HG03060 (cell line): Measurements from ENCODE around the gene HDGFL1.

ENCODE experiments used
- ATAC-seq: cut with Tn5 transposase; IDR thresholded peaks from one replicate; pipeline ENCODE4 v1.9.1; 2021; ENCODE audit warnings: low read depth, moderate number of reproducible peaks; ENCODE audit not compliant: unreplicated experiment

Gene HDGFL1

DNA sequence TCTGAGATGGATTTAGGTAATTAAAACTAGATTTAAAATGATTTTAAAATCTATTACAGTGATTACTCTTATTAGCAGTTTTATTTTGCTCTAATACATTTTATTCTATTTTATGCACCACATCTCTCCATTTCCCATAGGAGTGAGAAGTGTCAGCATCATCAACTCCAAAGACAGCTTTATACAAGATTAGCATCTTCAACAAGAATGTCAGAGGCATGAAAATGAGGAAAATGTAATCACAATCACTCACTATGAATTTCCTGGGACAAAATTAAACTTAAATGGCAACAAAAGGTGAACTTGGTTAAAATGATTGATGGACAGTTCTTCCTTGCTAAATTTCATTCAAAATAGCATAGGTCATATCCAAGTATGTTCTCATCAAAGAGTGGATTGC lies 19.8 kb downstream of the HDGFL1 start:
- ATAC-seq = no peak

DNA sequence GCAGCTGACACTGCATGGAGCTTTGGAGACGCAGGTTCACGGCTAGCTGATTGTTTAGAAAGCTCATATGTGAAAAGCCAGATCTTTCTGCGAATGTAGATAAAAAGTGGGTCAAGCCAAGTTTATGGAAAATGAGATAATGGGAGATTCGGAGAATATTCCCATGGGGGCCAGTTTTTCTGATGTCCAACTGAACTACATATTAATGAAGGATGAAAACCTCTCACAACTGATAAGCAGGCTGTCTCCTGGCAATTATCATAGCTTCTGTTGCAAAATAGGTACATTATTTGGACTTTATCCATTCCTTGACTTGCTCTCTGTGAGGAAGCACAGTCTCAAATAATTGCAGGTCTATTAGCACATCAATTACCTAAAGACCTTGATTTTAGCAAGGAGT lies 21.1 kb downstream of the HDGFL1 start:
- ATAC-seq = no peak

DNA sequence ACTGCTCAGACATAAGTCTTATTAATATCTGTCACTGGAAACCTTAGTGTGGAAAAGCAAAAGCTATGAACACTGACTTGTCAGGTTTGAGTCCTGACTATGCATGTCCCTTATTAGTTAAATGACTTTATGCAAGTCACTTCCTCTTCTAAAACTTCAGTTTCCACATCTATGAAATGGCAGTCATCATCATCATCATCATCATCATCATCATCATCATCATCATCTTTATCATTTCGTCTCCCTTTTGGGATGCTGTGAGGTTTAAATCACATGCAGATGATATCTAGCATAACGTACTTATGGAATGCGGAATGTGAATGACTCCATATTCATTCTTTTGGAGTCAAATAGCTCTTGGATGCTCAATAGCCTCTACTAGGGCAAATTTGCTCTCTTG lies 24.5 kb downstream of the HDGFL1 start:
- ATAC-seq = no peak

DNA sequence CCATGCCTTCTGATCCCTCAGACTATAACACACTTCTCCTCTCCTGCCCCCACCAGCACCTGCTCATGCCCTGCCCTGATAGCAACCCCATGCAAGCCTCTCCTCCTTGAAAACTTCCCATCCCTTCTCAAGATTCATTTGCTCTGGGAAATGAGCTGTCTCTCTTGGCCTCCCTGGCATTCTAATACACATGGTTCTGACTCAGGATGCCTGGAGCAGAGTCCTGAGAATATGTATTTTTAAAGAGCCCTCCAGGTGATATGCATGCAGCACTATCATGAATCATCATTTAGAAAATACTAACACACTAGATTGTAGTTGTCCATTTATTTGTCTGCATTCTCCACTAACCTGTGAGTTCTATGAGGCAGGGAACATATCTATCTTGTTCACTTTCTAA lies 26.6 kb downstream of the HDGFL1 start:
- no peak for ATAC-seq

DNA sequence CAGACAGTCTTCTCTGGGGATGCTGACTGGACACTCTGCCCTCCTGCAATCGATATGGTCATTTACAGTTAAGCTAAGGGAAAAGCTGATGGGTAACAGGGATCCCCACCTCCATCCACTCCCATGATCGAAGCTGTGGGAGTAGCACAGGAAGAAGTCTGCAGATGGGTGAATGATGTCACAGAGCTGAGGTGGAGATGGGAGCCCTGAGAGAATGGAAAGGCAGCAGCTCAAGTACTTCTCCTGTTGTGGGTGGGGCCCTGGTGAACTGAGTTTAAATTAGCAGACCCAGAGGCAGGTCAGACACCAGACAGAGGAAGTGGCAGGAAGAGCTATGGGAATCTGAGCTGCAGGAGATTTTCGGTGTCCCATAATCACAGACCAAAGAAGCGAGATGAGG lies 29.0 kb downstream of the HDGFL1 start:
- ATAC-seq = no peak

DNA sequence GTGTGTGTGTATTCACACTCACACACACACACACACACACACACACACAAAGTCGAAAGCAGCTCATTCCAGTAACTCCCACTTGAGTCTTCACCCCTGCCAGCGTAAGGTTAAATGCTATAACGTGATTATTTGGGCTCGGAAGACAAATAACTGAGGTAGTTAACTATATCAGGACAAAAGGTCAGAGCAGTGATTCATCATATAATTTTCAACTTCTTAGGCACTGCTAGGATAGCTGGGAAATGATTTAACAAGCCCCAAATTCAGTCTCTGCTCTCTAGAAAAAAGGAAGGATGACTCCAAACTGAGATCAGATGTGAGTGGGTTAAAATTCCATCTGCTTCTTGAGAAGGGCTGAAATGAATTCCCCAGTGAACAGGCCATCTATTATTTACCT lies 30.7 kb downstream of the HDGFL1 start:
- ATAC-seq = no peak

DNA sequence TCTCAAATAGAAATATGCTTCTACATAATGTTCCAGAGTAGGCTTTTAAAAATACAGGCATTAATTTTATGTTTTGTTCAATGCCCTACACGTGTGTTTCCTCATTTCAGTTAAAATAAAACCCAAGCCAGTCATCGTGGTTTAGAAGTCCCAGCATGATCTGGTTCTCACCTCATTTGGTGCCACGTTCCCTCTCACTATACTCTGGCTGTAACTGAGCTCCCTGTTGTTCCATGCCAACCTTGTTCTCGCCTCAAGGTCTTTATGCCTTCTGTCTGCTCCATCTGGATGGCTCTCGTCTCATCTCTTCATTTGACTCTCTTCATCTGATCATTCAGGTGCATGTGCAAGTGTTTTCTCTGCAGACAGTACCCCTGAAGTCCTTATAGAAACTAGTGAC lies 32.6 kb downstream of the HDGFL1 start:
- no peak for ATAC-seq

DNA sequence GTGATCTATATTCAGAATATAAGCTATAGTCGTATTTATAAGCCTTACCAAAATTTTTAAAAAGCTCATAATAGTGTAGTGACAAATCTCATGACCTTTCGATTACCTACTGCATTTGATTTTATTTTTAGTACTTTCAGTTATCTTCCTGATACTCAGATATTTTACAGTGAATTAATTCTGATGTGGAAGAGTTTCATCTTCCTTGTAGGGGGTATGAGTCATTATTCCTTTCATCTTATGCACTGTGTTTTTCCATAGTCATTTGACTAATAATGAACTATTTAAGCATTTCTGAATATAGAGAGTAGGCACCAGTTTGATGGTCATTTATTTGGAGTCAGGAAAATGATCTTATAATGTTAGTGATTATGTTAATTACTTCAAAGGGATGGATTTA lies 36.4 kb downstream of the HDGFL1 start:
- no peak for ATAC-seq

DNA sequence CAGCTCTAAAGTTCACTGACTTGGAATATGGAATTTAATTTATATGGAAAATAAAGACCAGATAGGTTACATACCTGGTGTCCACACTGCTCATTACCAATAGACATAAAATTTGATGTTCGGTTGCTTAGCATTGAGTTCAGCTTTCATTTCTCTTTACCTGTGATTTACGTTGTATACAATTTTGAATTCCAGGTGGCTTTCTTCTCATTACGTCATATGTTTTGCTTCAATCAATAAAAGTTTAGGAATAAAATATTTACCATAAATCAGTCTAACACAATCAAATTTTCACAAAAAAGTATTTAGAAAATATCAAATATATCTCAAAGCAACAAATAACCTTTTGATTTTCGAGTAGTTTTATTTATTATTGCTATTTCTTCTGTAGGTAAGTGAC lies 40.8 kb downstream of the HDGFL1 start:
- no peak for ATAC-seq

DNA sequence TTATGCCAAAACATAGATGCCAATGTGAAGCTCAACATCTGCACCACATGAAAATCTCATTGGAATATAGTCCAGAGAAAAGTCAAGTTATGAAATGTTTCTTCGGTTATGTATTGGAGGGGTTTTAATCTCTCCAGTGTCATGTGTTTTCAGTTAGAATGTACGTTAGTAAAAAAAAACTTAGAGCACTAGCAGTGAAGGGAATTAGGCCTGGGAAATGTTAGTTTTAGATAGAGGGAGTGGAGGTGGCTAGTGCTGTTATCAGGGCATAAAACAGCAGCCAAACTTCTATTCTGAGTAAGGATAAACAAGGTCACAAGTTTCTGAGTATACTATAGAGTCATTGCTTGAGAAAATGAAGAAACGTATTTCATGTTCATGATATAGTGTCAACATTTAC lies 42.9 kb downstream of the HDGFL1 start:
- no peak for ATAC-seq

DNA sequence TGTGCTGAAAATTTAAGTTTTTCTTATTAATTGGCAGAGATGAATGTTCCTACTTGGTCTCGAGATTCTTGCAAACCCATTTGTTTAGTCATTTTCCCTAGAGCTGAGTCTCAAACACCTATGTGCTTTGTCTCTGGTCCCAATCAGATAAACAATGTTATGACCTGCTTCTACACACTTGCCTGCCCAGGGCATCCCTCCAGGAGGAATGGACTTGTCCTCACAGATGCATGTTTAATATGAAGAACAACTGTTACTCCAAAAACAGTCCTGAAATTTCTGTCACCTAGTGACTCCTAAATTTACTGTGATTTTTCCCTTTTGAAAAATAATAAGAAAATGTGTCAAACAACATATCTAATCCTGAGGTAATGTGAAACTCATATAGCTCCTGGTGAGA lies 43.7 kb downstream of the HDGFL1 start:
- ATAC-seq = no peak

DNA sequence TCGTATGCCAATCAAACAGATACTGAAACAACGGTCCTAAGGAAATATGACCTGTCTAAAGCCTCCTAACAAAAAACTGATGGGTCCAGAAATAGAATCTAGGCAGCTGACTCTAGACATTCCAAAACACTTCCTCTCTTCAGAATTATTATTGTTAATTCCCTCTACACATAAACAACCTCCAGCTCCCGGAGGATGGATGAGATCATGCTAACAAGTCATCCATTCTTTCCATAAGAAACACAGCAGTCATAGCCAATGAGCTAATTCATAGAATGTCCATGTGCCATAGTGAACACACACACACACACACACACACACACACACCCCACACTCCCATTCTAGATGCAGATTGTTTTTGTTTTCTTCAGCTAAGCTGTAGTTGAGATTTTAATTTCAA lies 44.3 kb downstream of the HDGFL1 start:
- no peak for ATAC-seq

DNA sequence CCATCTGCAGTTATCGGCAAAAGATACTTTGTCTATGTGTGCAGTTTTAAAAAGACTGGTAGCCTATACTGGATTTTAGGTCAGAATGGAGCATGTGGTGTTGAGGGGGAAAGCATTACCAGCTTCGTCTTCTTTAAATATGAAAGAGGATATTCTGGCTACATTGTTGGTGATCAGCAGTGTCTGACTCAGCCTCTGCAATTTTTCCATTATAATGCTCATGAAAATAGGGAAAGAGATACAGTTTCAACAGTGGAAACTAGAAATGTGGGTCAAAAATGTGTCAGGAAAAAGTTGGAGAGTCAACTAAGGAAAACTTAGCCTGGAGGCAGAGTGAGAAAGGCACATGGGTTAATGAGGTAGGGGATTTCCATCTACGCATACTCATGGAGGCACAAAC lies 45.2 kb downstream of the HDGFL1 start:
- ATAC-seq = no peak

DNA sequence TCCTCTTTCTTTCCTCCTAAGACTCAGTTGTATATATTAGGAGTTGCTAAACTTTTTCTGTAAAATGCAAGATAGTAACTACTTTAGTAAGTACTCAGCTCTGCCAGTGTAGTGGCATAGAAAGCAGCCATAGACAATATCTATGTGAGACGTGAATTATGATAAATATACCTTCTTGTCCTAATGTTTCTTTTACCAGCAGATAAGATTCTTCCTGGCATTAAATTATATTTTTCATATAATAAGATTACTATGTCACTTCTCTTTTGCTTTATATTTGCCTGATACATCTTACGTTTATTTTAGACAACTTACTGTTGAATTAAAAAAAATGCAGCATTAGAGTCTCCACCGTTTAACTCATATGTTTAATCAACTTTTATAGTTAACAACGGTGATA lies 51.7 kb downstream of the HDGFL1 start:
- no peak for ATAC-seq
